HepG2 (cell line): Measurements from ENCODE around the gene SERTAD2. TPM values are rescaled to one million over a fixed set of nuclear protein-coding genes. Genes with fewer than 3 reads are reported as not detected.

Experiments used
- ATAC-seq: fragments of 200-7000 bp; cut with Tn5 transposase; 3 replicates; pipeline ENCODE4 v1.9.1; 2020; ENCODE audit warnings: mild to moderate bottlenecking, moderate library complexity
- BruUV-seq: library from RNA; stranded (reverse); fragments of 400-500 nt; replicated peaks from 2 replicates; lab custom pipeline; 2021; lab: Mats Ljungman, UMichigan
- CTCF ChIA-PET: fragments of 300-600 bp; formaldehyde crosslinking; extraction: SDS; loops from one replicate; lab custom pipeline; 2021; ENCODE audit warnings: low total read pairs, inconsistent platforms, low intra/inter-chr PET ratio; lab: Yijun Ruan, JAX
- POLR2A ChIA-PET: fragments of 350-600 bp; sonication (Branson Sonifier 250); formaldehyde crosslinking; loops from one replicate; lab custom pipeline; 2020; ENCODE audit warnings: antibody characterized with exemption, inconsistent platforms; lab: Yijun Ruan, JAX
- DNase-seq: peaks from one replicate; pipeline ENCODE4 v3.0.0-alpha.2; 2015; ENCODE audit warnings: low spot score
- FAIRE-seq: peaks from 3 replicates; lab custom pipeline; 2011; peaks lifted over from hg19 to GRCh38; lab: Jason Lieb, UNC
- H2AFZ ChIP-seq: one replicate; pipeline ENCODE4 v1.6.1; 2011; ENCODE audit warnings: low read length, inconsistent platforms
- H3K27ac ChIP-seq: fragments of 300-600 bp; 3 replicates; pipeline ENCODE4 v1.8.0; 2011; ENCODE audit warnings: mixed run types, mild to moderate bottlenecking, mixed read lengths, low read length, inconsistent platforms; ENCODE audit not compliant: insufficient read depth; ENCODE audit errors: extremely low read length
- H3K27me3 ChIP-seq, 2 experiments: fragments of 200-600 bp in 1 of 2; 2 replicates in 1 of 2; 3 replicates in 1 of 2; pipeline versions ENCODE4 v1.6.0 to v1.8.0; 2011; ENCODE audit warnings: low read length in 2 of 2, mild to moderate bottlenecking in 2 of 2, moderate library complexity in 2 of 2, inconsistent platforms in 1 of 2; ENCODE audit not compliant: insufficient read depth in 2 of 2, control insufficient read depth in 1 of 2
- H3K36me3 ChIP-seq, 2 experiments: fragments of 200-600 bp in 1 of 2; replicated peaks in 1 of 2; 2 replicates in 1 of 2; 3 replicates in 1 of 2; pipeline versions ENCODE4 v1.5.1 to v1.8.0; 2011; ENCODE audit warnings: low read length in 2 of 2, inconsistent platforms in 1 of 2; ENCODE audit not compliant: insufficient read depth in 2 of 2, control insufficient read depth in 1 of 2
- H3K4me1 ChIP-seq: 2 replicates; pipeline ENCODE4 v1.5.1; 2012; ENCODE audit warnings: low read length, inconsistent platforms; ENCODE audit not compliant: insufficient read depth
- H3K4me2 ChIP-seq: 2 replicates; pipeline ENCODE4 v1.6.0; 2011; ENCODE audit warnings: low read depth, low read length, inconsistent platforms
- H3K4me3 ChIP-seq, 3 experiments: fragments of 200-600 bp in 1 of 3; sonication (generic), shearing (Covaris generic) in 1 of 3; replicated peaks in 1 of 3; 2 replicates each; pipeline ENCODE4 v1.5.1; 2011 to 2016; ENCODE audit warnings: low read length in 3 of 3, inconsistent platforms in 2 of 3, low read depth in 2 of 3, mild to moderate bottlenecking in 2 of 3, control low read depth in 1 of 3, mixed read lengths in 1 of 3; ENCODE audit not compliant: insufficient read depth in 1 of 3
- H3K79me2 ChIP-seq: one replicate; pipeline ENCODE4 v1.6.1; 2011; ENCODE audit warnings: low read length, inconsistent platforms; ENCODE audit not compliant: insufficient read depth
- H3K9ac ChIP-seq: 2 replicates; pipeline ENCODE4 v1.6.0; 2011; ENCODE audit warnings: mild to moderate bottlenecking, low read depth, low read length, inconsistent platforms; ENCODE audit not compliant: insufficient read depth
- H3K9me3 ChIP-seq: 2 replicates; pipeline ENCODE4 v1.5.1; 2012; ENCODE audit warnings: mild to moderate bottlenecking, low read length
- H4K20me1 ChIP-seq: 2 replicates; pipeline ENCODE4 v1.6.0; 2011; ENCODE audit warnings: inconsistent platforms, mild to moderate bottlenecking, low read length, moderate library complexity; ENCODE audit not compliant: insufficient read depth
- ARNT ChIP-seq: fragments of 450-650 bp; IDR thresholded peaks from 2 replicates; pipeline ENCODE4 v1.6.1; 2017
- CHCHD3 ChIP-seq: sonication (generic); formaldehyde crosslinking; IDR thresholded peaks from 2 replicates; pipeline ENCODE4 v1.8.0; 2022; ENCODE audit warnings: mild to moderate bottlenecking, missing genetic modification reagents, moderate library complexity
- FOXO1 ChIP-seq: sonication (generic); formaldehyde crosslinking; IDR thresholded peaks from 2 replicates; pipeline ENCODE4 v1.4.0; 2020; ENCODE audit warnings: missing genetic modification reagents
- GABPB1 ChIP-seq: IDR thresholded peaks from 2 replicates; pipeline ENCODE4 v1.6.1; 2016; ENCODE audit warnings: mild to moderate bottlenecking, missing genetic modification reagents, moderate library complexity, missing compliant biosample characterization
- HDAC1 ChIP-seq: sonication (generic); formaldehyde crosslinking; IDR thresholded peaks from 2 replicates; pipeline ENCODE4 v1.5.1; 2020; ENCODE audit warnings: mild to moderate bottlenecking, missing genetic modification reagents
- HNRNPK ChIP-seq: fragments of 200-400 bp; formaldehyde crosslinking; IDR thresholded peaks from 2 replicates; pipeline ENCODE4 v1.6.1; 2018; ENCODE audit warnings: low read length, low read depth, moderate library complexity, mild to moderate bottlenecking; ENCODE audit not compliant: poor library complexity, severe bottlenecking
- IRF9 ChIP-seq: sonication (generic); formaldehyde crosslinking; IDR thresholded peaks from 2 replicates; pipeline ENCODE4 v1.8.0; 2022; ENCODE audit warnings: missing genetic modification reagents, mild to moderate bottlenecking, borderline replicate concordance
- NPAS2 ChIP-seq: sonication (generic); formaldehyde crosslinking; IDR thresholded peaks from 2 replicates; pipeline ENCODE4 v1.8.0; 2022; ENCODE audit warnings: mild to moderate bottlenecking, missing genetic modification reagents, borderline replicate concordance
- ONECUT2 ChIP-seq: sonication (generic); formaldehyde crosslinking; IDR thresholded peaks from 2 replicates; pipeline ENCODE4 v1.4.0; 2020; ENCODE audit warnings: missing genetic modification reagents
- PBX3 ChIP-seq: sonication (generic); formaldehyde crosslinking; IDR thresholded peaks from 2 replicates; pipeline ENCODE4 v1.8.1; 2023; ENCODE audit warnings: missing genetic modification reagents, inconsistent platforms, borderline replicate concordance
- RXRA ChIP-seq: sonication (generic); formaldehyde crosslinking; IDR thresholded peaks from 2 replicates; pipeline ENCODE4 v1.5.1; 2020; ENCODE audit warnings: missing genetic modification reagents
- SMARCE1 ChIP-seq: fragments of 450-650 bp; IDR thresholded peaks from 2 replicates; pipeline ENCODE4 v1.6.1; 2017; ENCODE audit warnings: borderline replicate concordance
- TIGD3 ChIP-seq: sonication (generic); formaldehyde crosslinking; IDR thresholded peaks from 2 replicates; pipeline ENCODE4 v1.5.1; 2020; ENCODE audit warnings: mild to moderate bottlenecking, missing genetic modification reagents, borderline replicate concordance
- U2AF1 ChIP-seq: fragments of 200-400 bp; formaldehyde crosslinking; optimal IDR thresholded peaks from 2 replicates; pipeline ENCODE3; 2017; ENCODE audit warnings: mild to moderate bottlenecking, low read depth, low read length
- ZBTB14 ChIP-seq: sonication (generic); formaldehyde crosslinking; IDR thresholded peaks from 2 replicates; pipeline ENCODE4 v1.4.0; 2020; ENCODE audit warnings: missing genetic modification reagents
- ZNF34 ChIP-seq: sonication (generic); formaldehyde crosslinking; IDR thresholded peaks from 2 replicates; pipeline ENCODE4 v1.4.0; 2020; ENCODE audit warnings: mild to moderate bottlenecking, missing genetic modification reagents, borderline replicate concordance
- ZNF513 ChIP-seq: sonication (generic); formaldehyde crosslinking; conservative IDR thresholded peaks from 2 replicates; pipeline ENCODE4 v1.5.0; 2020; ENCODE audit warnings: missing genetic modification reagents
- ZNF547 ChIP-seq: sonication (generic); formaldehyde crosslinking; IDR thresholded peaks from 2 replicates; pipeline ENCODE4 v1.5.1; 2020; ENCODE audit warnings: mild to moderate bottlenecking, missing genetic modification reagents
- ZNF792 ChIP-seq: IDR thresholded peaks from 2 replicates; pipeline ENCODE4 v1.6.1; 2016
- WGBS: methylation state at CpG from one replicate; pipeline ENCODE4 v1.1.6; 2017; ENCODE audit warnings: low lambda C conversion rate; 5-methylcytosine and 5-hydroxymethylcytosine counted together
- in situ Hi-C: cut with HindIII; loops from 2 replicates; pipeline ENCODE4 v1.10.0; 2017; ENCODE audit warnings: low pct_unique_long_range_greater_than_20kb; ENCODE audit not compliant: extremely low pct_ligation_motif_present
- intact Hi-C: fragments of 100-400 bp; cut with micrococcal nuclease; formaldehyde crosslinking; loops from one replicate; pipeline ENCODE4 v1.10.0; 2022; ENCODE audit not compliant: unreplicated experiment
- polyA plus RNA-seq, 8 experiments: library from polyadenylated mRNA; depleted of rRNA in 3 of 8; stranded (reverse) in 7 of 8; unstranded in 1 of 8; fragments of >200 nt; fragmentation: Illumina TruSeq in 4 of 8; extraction: Trizol in 4 of 8; gene quantifications; 2 replicates each; pipeline versions ENCODE4 v1.2.1 to v1.2.3, GENCODE V29; 2011 to 2016; ENCODE audit warnings: low read depth in 4 of 8, missing spikeins in 1 of 8, mixed read lengths in 1 of 8; ENCODE audit not compliant: insufficient read depth in 1 of 8
- total RNA-seq, 5 experiments: library from RNA; depleted of rRNA; stranded (reverse); fragments of >200 nt; fragmentation: Illumina TruSeq; extraction: Trizol; gene quantifications; 2 replicates each; pipeline ENCODE4 v1.2.3, GENCODE V29; 2016; ENCODE audit warnings: low read depth in 1 of 5

The SERTAD2 gene
- total and polyA plus RNA-seq, 2 of the 13 experiments (the other 11 are each of a cell fraction or from before 2014, with no cell fraction given) = 6.7 to 22.6 TPM

- no peak for TF ChIP-seq SMARCE1
- no peak for TF ChIP-seq HNRNPK
- no peak for TF ChIP-seq ZNF792 (CRISPR knock-in tag)
- no peak for TF ChIP-seq U2AF1
- TF ChIP-seq RXRA = no peak
- no peak for TF ChIP-seq NPAS2 (CRISPR knock-in tag)
- no peak for TF ChIP-seq ZBTB14 (CRISPR knock-in tag)
- TF ChIP-seq GABPB1 (CRISPR knock-in tag) = no peak
- no peak for TF ChIP-seq ARNT
- TF ChIP-seq CHCHD3 (CRISPR knock-in tag) = no peak
- TF ChIP-seq ZNF547 = no peak
- TF ChIP-seq TIGD3 (CRISPR knock-in tag) = no peak
- TF ChIP-seq PBX3 (CRISPR knock-in tag) = no peak
- no peak for TF ChIP-seq IRF9 (CRISPR knock-in tag)
- TF ChIP-seq ZNF34 (CRISPR knock-in tag) = no peak
- no peak for TF ChIP-seq HDAC1 (CRISPR knock-in tag)
- TF ChIP-seq FOXO1 (CRISPR knock-in tag) = no peak
- no peak for TF ChIP-seq ZNF513
- no peak for TF ChIP-seq ONECUT2 (CRISPR knock-in tag)
- H3K9ac ChIP-seq = no peak overlapping the region
- H2AFZ ChIP-seq = no peak overlapping the region
- peaks cover 55% of the 10 kb centered on the region for H3K4me1 ChIP-seq
- CTCF ChIA-PET = no interaction called here
- H3K4me3 ChIP-seq = no peak overlapping the region
- H3K36me3 ChIP-seq = peaks cover 33 to 64% of the 10 kb centered on the region in 2 experiments
- no peak for DNase-seq
- peaks cover 96% of the 10 kb centered on the region for H4K20me1 ChIP-seq
- no peaks in the 10 kb centered on the region for H3K27me3 ChIP-seq
- H3K79me2 ChIP-seq = peaks cover 85% of the 10 kb centered on the region
- no peak overlapping the region for H3K27ac ChIP-seq
- POLR2A ChIA-PET = no interaction called here
- ATAC-seq = no peak
- in situ Hi-C loops (loop anchor here (10.0 kb wide), 1 partner anchor 303 kb away; no protein-coding TSS in a partner anchor), intact Hi-C loops (no loop called here)
- 98% methylated on average over 5 of the region's 5 CpGs for WGBS
- H3K9me3 ChIP-seq = no peaks in the 10 kb centered on the region
- no TSS peak for BruUV-seq
- FAIRE-seq = no peak
- H3K4me2 ChIP-seq = no peak overlapping the region
Measured at GRCh38 chr2:64637931-64638330, 15.8 kb downstream of the SERTAD2 start.
